HepG2 (cell line): ENCODE measurements around the gene RFX7. TPM values are rescaled to one million over a fixed set of nuclear protein-coding genes. Genes with fewer than 3 reads are reported as not detected.

Source experiments
- DZIP1 ChIP-seq: sonication (generic); formaldehyde crosslinking; IDR thresholded peaks from 2 replicates; pipeline ENCODE4 v1.5.0; 2020; ENCODE audit warnings: mild to moderate bottlenecking, missing genetic modification reagents
- FOXA3 ChIP-seq: IDR thresholded peaks from 2 replicates; pipeline ENCODE4 v1.6.1; 2016; ENCODE audit warnings: missing genetic modification reagents, missing compliant biosample characterization
- FOXK1 ChIP-seq: sonication (generic); formaldehyde crosslinking; IDR thresholded peaks from 2 replicates; pipeline ENCODE4 v1.4.0; 2020; ENCODE audit warnings: low read depth, missing genetic modification reagents, borderline replicate concordance
- FOXO1 ChIP-seq: sonication (generic); formaldehyde crosslinking; IDR thresholded peaks from 2 replicates; pipeline ENCODE4 v1.4.0; 2020; ENCODE audit warnings: missing genetic modification reagents
- HCFC1 ChIP-seq: fragments of 150-350 bp; IDR thresholded peaks from 2 replicates; pipeline ENCODE4 v1.6.1; 2014; ENCODE audit warnings: low read depth, low read length
- HDAC6 ChIP-seq: fragments of 200-600 bp; sonication (generic); IDR thresholded peaks from 2 replicates; pipeline ENCODE4 v1.7.0; 2017; ENCODE audit warnings: mild to moderate bottlenecking, antibody characterized with exemption, low read length, low read depth
- HNF4G ChIP-seq, 2 experiments: sonication (generic) in 1 of 2; formaldehyde crosslinking in 1 of 2; IDR thresholded peaks; 2 replicates each; pipeline versions ENCODE4 v1.4.0 to v1.6.1; 2011 to 2020; ENCODE audit warnings: borderline replicate concordance in 2 of 2, low read depth in 2 of 2, mild to moderate bottlenecking in 2 of 2, low read length in 1 of 2, missing genetic modification reagents in 1 of 2, moderate library complexity in 1 of 2
- HOXA9 ChIP-seq: sonication (generic); formaldehyde crosslinking; IDR thresholded peaks from 2 replicates; pipeline ENCODE4 v1.8.1; 2022; ENCODE audit warnings: missing genetic modification reagents, mild to moderate bottlenecking, moderate library complexity, borderline replicate concordance
- ISX ChIP-seq: sonication (generic); formaldehyde crosslinking; conservative IDR thresholded peaks from 2 replicates; pipeline ENCODE4 v1.5.0; 2020; ENCODE audit warnings: missing genetic modification reagents
- KDM3A ChIP-seq: IDR thresholded peaks from 2 replicates; pipeline ENCODE4 v1.6.1; 2018; ENCODE audit warnings: low read depth, missing compliant biosample characterization
- MAZ ChIP-seq, 2 experiments: sonication (generic) in 1 of 2; formaldehyde crosslinking in 1 of 2; IDR thresholded peaks; 2 replicates each; pipeline versions ENCODE4 v1.5.0 to v1.6.1; 2012 to 2020; ENCODE audit warnings: low read depth in 2 of 2, mild to moderate bottlenecking in 2 of 2, borderline replicate concordance in 1 of 2, improper control_type of control experiment in 1 of 2, low read length in 1 of 2, missing genetic modification reagents in 1 of 2, moderate library complexity in 1 of 2
- NFE2L2 ChIP-seq: fragments of 150-350 bp; IDR thresholded peaks from 2 replicates; pipeline ENCODE4 v1.6.1; 2014; ENCODE audit warnings: low read length
- NR2F2 ChIP-seq: IDR thresholded peaks from 2 replicates; pipeline ENCODE4 v1.6.1; 2012; ENCODE audit warnings: low read depth, inconsistent platforms, borderline replicate concordance
- POLR2A ChIP-seq, 2 experiments: IDR thresholded peaks; 2 replicates each; pipeline ENCODE4 v1.6.1; 2011; ENCODE audit warnings: low read depth in 2 of 2, low read length in 2 of 2, mild to moderate bottlenecking in 1 of 2, moderate library complexity in 1 of 2; ENCODE audit not compliant: insufficient read depth in 1 of 2
- POLR2AphosphoS5 ChIP-seq: IDR thresholded peaks from 2 replicates; pipeline ENCODE4 v1.6.1; 2012; ENCODE audit warnings: low read depth, low read length
- RXRB ChIP-seq: IDR thresholded peaks from 2 replicates; pipeline ENCODE4 v1.6.1; 2016; ENCODE audit warnings: borderline replicate concordance, missing genetic modification reagents, missing compliant biosample characterization
- SIX4 ChIP-seq: sonication (generic); formaldehyde crosslinking; IDR thresholded peaks from 2 replicates; pipeline ENCODE4 v1.4.0; 2020; ENCODE audit warnings: missing genetic modification reagents
- SNAPC2 ChIP-seq: sonication (generic); formaldehyde crosslinking; IDR thresholded peaks from 2 replicates; pipeline ENCODE4 v1.8.1; 2022; ENCODE audit warnings: mild to moderate bottlenecking, missing genetic modification reagents
- ZFY ChIP-seq: sonication (generic); formaldehyde crosslinking; IDR thresholded peaks from 2 replicates; pipeline ENCODE4 v1.4.0; 2020; ENCODE audit warnings: missing genetic modification reagents
- ZKSCAN8 ChIP-seq: IDR thresholded peaks from 2 replicates; pipeline ENCODE4 v1.6.1; 2016; ENCODE audit warnings: borderline replicate concordance, missing genetic modification reagents, missing compliant biosample characterization
- ZNF20 ChIP-seq: sonication (generic); formaldehyde crosslinking; IDR thresholded peaks from 2 replicates; pipeline ENCODE4 v1.4.0; 2020; ENCODE audit warnings: mild to moderate bottlenecking, moderate library complexity, missing genetic modification reagents
- ZNF331 ChIP-seq: sonication (generic); formaldehyde crosslinking; IDR thresholded peaks from 2 replicates; pipeline ENCODE4 v1.4.0; 2020; ENCODE audit warnings: missing genetic modification reagents
- ZNF431 ChIP-seq: sonication (generic); formaldehyde crosslinking; IDR thresholded peaks from 2 replicates; pipeline ENCODE4 v1.9.0; 2022; ENCODE audit warnings: missing genetic modification reagents, low read depth, mild to moderate bottlenecking, borderline replicate concordance
- ZNF576 ChIP-seq: sonication (generic); formaldehyde crosslinking; IDR thresholded peaks from 2 replicates; pipeline ENCODE4 v1.4.0; 2020; ENCODE audit warnings: mild to moderate bottlenecking, missing genetic modification reagents
- ZSCAN22 ChIP-seq: sonication (generic); formaldehyde crosslinking; IDR thresholded peaks from 2 replicates; pipeline ENCODE4 v1.4.0; 2020; ENCODE audit warnings: mild to moderate bottlenecking, missing genetic modification reagents
- polyA plus RNA-seq, 8 experiments: library from polyadenylated mRNA; depleted of rRNA in 3 of 8; stranded (reverse) in 7 of 8; unstranded in 1 of 8; fragments of >200 nt; fragmentation: Illumina TruSeq in 4 of 8; extraction: Trizol in 4 of 8; gene quantifications; 2 replicates each; pipeline versions ENCODE4 v1.2.1 to v1.2.3, GENCODE V29; 2011 to 2016; ENCODE audit warnings: low read depth in 4 of 8, missing spikeins in 1 of 8, mixed read lengths in 1 of 8; ENCODE audit not compliant: insufficient read depth in 1 of 8
- total RNA-seq, 5 experiments: library from RNA; depleted of rRNA; stranded (reverse); fragments of >200 nt; fragmentation: Illumina TruSeq; extraction: Trizol; gene quantifications; 2 replicates each; pipeline ENCODE4 v1.2.3, GENCODE V29; 2016; ENCODE audit warnings: low read depth in 1 of 5
- TF ChIP-seq, protein P1 (sequence below): sonication (generic); formaldehyde crosslinking; IDR thresholded peaks from 2 replicates; pipeline ENCODE4 v1.4.0; 2020; ENCODE audit warnings: missing genetic modification reagents

RFX7 gene
- total and polyA plus RNA-seq, 2 of the 13 experiments (the other 11 are each of a cell fraction or from before 2014, with no cell fraction given): 8.5 to 10.4 TPM

- no peak for TF ChIP-seq DZIP1 (CRISPR knock-in tag)
- TF ChIP-seq ISX (CRISPR knock-in tag): no peak
- TF ChIP-seq ZSCAN22: no peak
- peak; percentile 88 for TF ChIP-seq KDM3A
- TF ChIP-seq NFE2L2: peak; percentile 31; the same call in 1 of the 2 replicates
- no peak; the same call in 1 of the 2 replicates for TF ChIP-seq HCFC1
- TF ChIP-seq FOXK1 (CRISPR knock-in tag): peak; percentile 45; the same call in 1 of the 2 replicates
- TF ChIP-seq ZNF431 (CRISPR knock-in tag): 0 out of 2 replicates have a peak, but pooled peaks have one; percentile 50
- TF ChIP-seq HNF4G (IDR thresholded peaks at IDR 0.05; ENCODE audit: borderline replicate concordance, low read depth, low read length): 0 out of 2 replicates have a peak, but pooled peaks have one; percentile 4
- TF ChIP-seq HNF4G (CRISPR knock-in tag; IDR thresholded peaks at IDR 0.05; ENCODE audit: borderline replicate concordance, low read depth): no peak
- TF ChIP-seq HDAC6: no peak
- TF ChIP-seq NR2F2: no peak
- TF ChIP-seq ZNF576 (CRISPR knock-in tag): no peak
- TF ChIP-seq FOXO1: peak; percentile 60; the same call in 1 of the 2 replicates
- peak; percentile 59 for TF ChIP-seq FOXA3 (CRISPR knock-in tag)
- TF ChIP-seq MAZ (IDR thresholded peaks at IDR 0.05; ENCODE audit: borderline replicate concordance, low read depth, low read length): no peak
- peak; percentile 35; the same call in 1 of the 2 replicates for TF ChIP-seq MAZ (CRISPR knock-in tag; IDR thresholded peaks at IDR 0.05; ENCODE audit: low read depth)
- peak; percentile 65; the same call in 1 of the 2 replicates for TF ChIP-seq RXRB (CRISPR knock-in tag)
- no peak for TF ChIP-seq HOXA9 (CRISPR knock-in tag)
- TF ChIP-seq ZNF20 (CRISPR knock-in tag): no peak
- peak; percentile 75; the same call in 1 of the 2 replicates for TF ChIP-seq ZKSCAN8 (CRISPR knock-in tag)
- TF ChIP-seq POLR2A (IDR thresholded peaks at IDR 0.05; ENCODE audit: insufficient read depth in 1 of 2, low read depth in 2 of 2, low read length in 2 of 2): peak; percentile 41 to 42; a peak in 2 of 4 replicates
- TF ChIP-seq POLR2AphosphoS5: peak; percentile 72
- TF ChIP-seq SIX4 (CRISPR knock-in tag): no peak
- peak; percentile 43; the same call in 1 of the 2 replicates for TF ChIP-seq ZFY
- TF ChIP-seq, protein P1, sequence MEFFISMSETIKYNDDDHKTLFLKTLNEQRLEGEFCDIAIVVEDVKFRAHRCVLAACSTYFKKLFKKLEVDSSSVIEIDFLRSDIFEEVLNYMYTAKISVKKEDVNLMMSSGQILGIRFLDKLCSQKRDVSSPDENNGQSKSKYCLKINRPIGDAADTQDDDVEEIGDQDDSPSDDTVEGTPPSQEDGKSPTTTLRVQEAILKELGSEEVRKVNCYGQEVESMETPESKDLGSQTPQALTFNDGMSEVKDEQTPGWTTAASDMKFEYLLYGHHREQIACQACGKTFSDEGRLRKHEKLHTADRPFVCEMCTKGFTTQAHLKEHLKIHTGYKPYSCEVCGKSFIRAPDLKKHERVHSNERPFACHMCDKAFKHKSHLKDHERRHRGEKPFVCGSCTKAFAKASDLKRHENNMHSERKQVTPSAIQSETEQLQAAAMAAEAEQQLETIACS: no peak
- TF ChIP-seq ZNF331 (CRISPR knock-in tag): peak; percentile 86; the same call in 1 of the 2 replicates
- no peak for TF ChIP-seq SNAPC2 (CRISPR knock-in tag)
Observed at GRCh38 chr15:56245871-56246814, 2.5 kb upstream of the RFX7 start (continued).
